Left ventricle myocardium superior (tissue), 1 donor: ENCODE measurements around the gene CEACAM7. TPM values are rescaled to one million over a fixed set of nuclear protein-coding genes. Genes with fewer than 3 reads are reported as not detected.

Experiments used
- total RNA-seq: library from RNA; stranded (reverse); fragmentation: NEBNext Ultra II Directional; extraction: Animal tissue kit (Norgen Biotek cat#: 25700); gene quantifications from one replicate; pipeline ENCODE4 v1.2.1, GENCODE V29; 2021
- donor health status: DM: no; HTN: yes; CAD: no; lungs with severe emphysema.

Gene CEACAM7
- total RNA-seq, 1 donor from 2014 or later, result not detected

Other genes starting within 250 kb of the CEACAM7 start
- gene DMAC2, start 248.4 kb downstream of the CEACAM7 start, total RNA-seq, result 111 TPM
- gene ERICH4, start 245.1 kb downstream of the CEACAM7 start, total RNA-seq, result not detected
- 0.99 TPM for gene CEACAM21, start 112.1 kb downstream of the CEACAM7 start, total RNA-seq
- gene CEACAM4, start 61.2 kb downstream of the CEACAM7 start, total RNA-seq, result 0.52 TPM
- not detected for gene CEACAM5, start 20.4 kb upstream of the CEACAM7 start, total RNA-seq
- not detected for gene CEACAM6, start 67.3 kb upstream of the CEACAM7 start, total RNA-seq
- 0.32 TPM for gene CEACAM3, start 108.3 kb upstream of the CEACAM7 start, total RNA-seq
- not detected for gene LYPD4, start 156.4 kb upstream of the CEACAM7 start, total RNA-seq
- gene DMRTC2, start 156.8 kb upstream of the CEACAM7 start, total RNA-seq, result not detected
- 559 TPM for gene RPS19, start 172.0 kb upstream of the CEACAM7 start, total RNA-seq
- not detected for gene CD79A, start 189.0 kb upstream of the CEACAM7 start, total RNA-seq
- 26.9 TPM for gene ARHGEF1, start 194.9 kb upstream of the CEACAM7 start, total RNA-seq
- gene ERFL, start 240.2 kb upstream of the CEACAM7 start, total RNA-seq, result not detected